Coronary artery (tissue), 2 donors: Measurements from ENCODE around the gene PTPN1.

Experiments used
- DNase-seq: peaks from one replicate; pipeline ENCODE4 v3.0.0-alpha.2; 2017; ENCODE audit warnings: low spot score
- H3K27ac ChIP-seq, 2 donors: fragments of 200-600 bp; sonication (generic); one replicate each; pipeline ENCODE4 v1.5.1; 2016 to 2019
- H3K4me3 ChIP-seq: fragments of 200-600 bp; sonication (generic); 2 replicates; pipeline ENCODE4 v1.5.1; 2016; ENCODE audit warnings: mild to moderate bottlenecking, moderate library complexity
- CTCF ChIP-seq: fragments of 200-600 bp; sonication (generic); IDR thresholded peaks from one replicate; pipeline ENCODE4 v1.5.1; 2019; ENCODE audit warnings: antibody characterized with exemption

Gene PTPN1

GRCh38 chr20:50632236-50632635 lies 122.1 kb downstream of the PTPN1 start:
- H3K27ac ChIP-seq: no peak overlapping the region
- no peak for DNase-seq
- no peak overlapping the region for H3K4me3 ChIP-seq
- TF ChIP-seq CTCF: no peak

GRCh38 chr20:50632701-50633100 lies 122.5 kb downstream of the PTPN1 start:
- no peak overlapping the region for H3K4me3 ChIP-seq

GRCh38 chr20:50633361-50633760 lies 123.2 kb downstream of the PTPN1 start:
- H3K4me3 ChIP-seq: no peak overlapping the region
- DNase-seq: no peak
- no peak overlapping the region for H3K27ac ChIP-seq
- TF ChIP-seq CTCF: no peak

More at GRCh38 chr20:50632701-50633100, 122.5 kb downstream of the PTPN1 start:
- DNase-seq: no peak
- no peak overlapping the region for H3K27ac ChIP-seq
- TF ChIP-seq CTCF: no peak

- Histone ChIP-seq H3K27ac (no peak overlapping the region), H3K4me3 (no peak overlapping the region)
- TF ChIP-seq CTCF: no peak
- no peak for DNase-seq
These were observed 124.0 kb downstream of the PTPN1 start for GRCh38 chr20:50634191-50634590.
